ENCODE measurements around the gene WNT7A.
"Not testable (repeated sequence)": the region's sequence is repeated elsewhere in the genome, so short reads cannot be mapped to it uniquely, and the experiment has no call there.

Gene WNT7A

GRCh38 chr3:13879946-13880810 lies at the start of gene WNT7A:
WNT7A (minus strand) TSS chr3:13880071; CDS start chr3:13879816, 255 bp downstream.
- no peak for DNase-seq

GRCh38 chr3:13928741-13929140 lies 48.9 kb upstream of the WNT7A start:
- not testable (repeated sequence) for DNase-seq

GRCh38 chr3:13927295-13927694 lies 47.4 kb upstream of the WNT7A start:
- no peak for DNase-seq

- DNase-seq: no peak
These were observed 36.5 kb upstream of the WNT7A start for GRCh38 chr3:13916375-13916774.

GRCh38 chr3:13902648-13903238 lies 22.9 kb upstream of the WNT7A start:
- DNase-seq: no peak

GRCh38 chr3:13901935-13902584 lies 22.2 kb upstream of the WNT7A start:
- DNase-seq: no peak

GRCh38 chr3:13898346-13898745 lies 18.5 kb upstream of the WNT7A start:
- no peak for DNase-seq

- peak; percentile 42 for DNase-seq
These were observed 16.7 kb upstream of the WNT7A start for GRCh38 chr3:13896473-13897154.

GRCh38 chr3:13895155-13896105 lies 15.6 kb upstream of the WNT7A start:
- DNase-seq: no peak

GRCh38 chr3:13894807-13895154 lies 14.9 kb upstream of the WNT7A start:
- no peak for DNase-seq

- DNase-seq: no peak
These were observed 14.4 kb upstream of the WNT7A start for GRCh38 chr3:13894096-13894806.

- no peak for DNase-seq
These were observed 12.4 kb upstream of the WNT7A start for GRCh38 chr3:13892304-13892703.

- DNase-seq: no peak
These were observed 11.7 kb upstream of the WNT7A start for GRCh38 chr3:13891492-13892073.

- DNase-seq: no peak
These were observed 11.1 kb upstream of the WNT7A start for GRCh38 chr3:13891017-13891392.

GRCh38 chr3:13890377-13891016 lies 10.6 kb upstream of the WNT7A start:
- DNase-seq: no peak

- no peak for DNase-seq
These were observed 8.7 kb upstream of the WNT7A start for GRCh38 chr3:13888576-13888975.

- no peak for DNase-seq
These were observed 7.8 kb upstream of the WNT7A start for GRCh38 chr3:13887495-13888300.

- DNase-seq: no peak
These were observed 6.8 kb upstream of the WNT7A start for GRCh38 chr3:13886593-13887129.

GRCh38 chr3:13885704-13886010 lies 5.8 kb upstream of the WNT7A start:
- DNase-seq: no peak

Measured in SHP77 treated with DMSO at 0.1 percent for 48 hours (cell line).